NT2/D1 (cell line): ENCODE results near the gene TRIM40.

Experiments
- DNase-seq: peaks from one replicate; pipeline ENCODE4 v3.0.0-alpha.2; 2011; ENCODE audit warnings: low read depth, low spot score
- H3K27me3 ChIP-seq: 2 replicates; pipeline ENCODE4 v1.6.0; 2011; ENCODE audit warnings: mild to moderate bottlenecking; ENCODE audit not compliant: insufficient read length, insufficient read depth
- H3K36me3 ChIP-seq: 2 replicates; pipeline ENCODE4 v1.6.1; 2011; ENCODE audit warnings: mild to moderate bottlenecking, low read length, mixed read lengths; ENCODE audit not compliant: insufficient read depth, insufficient read length
- H3K4me1 ChIP-seq: 2 replicates; pipeline ENCODE4 v1.5.1; 2011; ENCODE audit not compliant: insufficient read depth, insufficient read length
- H3K4me3 ChIP-seq: 2 replicates; pipeline ENCODE4 v1.5.1; 2011; ENCODE audit warnings: low read depth; ENCODE audit not compliant: insufficient read length
- H3K9ac ChIP-seq: 2 replicates; pipeline ENCODE4 v1.6.0; 2011; ENCODE audit warnings: low read depth; ENCODE audit not compliant: insufficient read length
- H3K9me3 ChIP-seq: 2 replicates; pipeline ENCODE4 v1.5.1; 2011; ENCODE audit warnings: mild to moderate bottlenecking, low read length; ENCODE audit not compliant: insufficient read depth
- SUZ12 ChIP-seq: IDR thresholded peaks from 2 replicates; pipeline ENCODE4 v1.6.1; 2011; ENCODE audit not compliant: insufficient read length, insufficient read depth; ENCODE audit errors: extremely low read depth
- YY1 ChIP-seq: IDR thresholded peaks from 2 replicates; pipeline ENCODE4 v1.6.1; 2011; ENCODE audit not compliant: insufficient read length, insufficient read depth
- ZNF274 ChIP-seq: IDR thresholded peaks from 2 replicates; pipeline ENCODE4 v1.6.1; 2011; ENCODE audit warnings: mild to moderate bottlenecking, low read depth, low read length

Gene TRIM40

GRCh38 chr6:30192076-30192475, 56.1 kb downstream of the TRIM40 start:
- H3K36me3 ChIP-seq, result peaks cover 54% of the 10 kb centered on the region
- H3K9me3 ChIP-seq, result no peaks in the 10 kb centered on the region
- TF ChIP-seq SUZ12, result no peak
- no peak for TF ChIP-seq ZNF274
- no peak for TF ChIP-seq YY1
- peaks cover 2% of the 10 kb centered on the region for H3K4me1 ChIP-seq
- H3K4me3 ChIP-seq, result no peak overlapping the region
- DNase-seq, result no peak
- H3K9ac ChIP-seq, result no peak overlapping the region
- H3K27me3 ChIP-seq, result no peaks in the 10 kb centered on the region

- Histone ChIP-seq H3K27me3 (no peaks in the 10 kb centered on the region), H3K4me1 (peaks cover 2% of the 10 kb centered on the region), H3K4me3 (no peak overlapping the region), H3K36me3 (peaks cover 57% of the 10 kb centered on the region), H3K9me3 (no peaks in the 10 kb centered on the region), H3K9ac (no peak overlapping the region)
- TF ChIP-seq YY1, result no peak
- TF ChIP-seq ZNF274, result no peak
- TF ChIP-seq SUZ12, result no peak
- no peak for DNase-seq
Measured at GRCh38 chr6:30194797-30195690, 59.1 kb downstream of the TRIM40 start.

- TF ChIP-seq YY1 (no peak), SUZ12 (no peak), ZNF274 (no peak)
- DNase-seq, result no peak
- H3K4me3 ChIP-seq, result no peak overlapping the region
- H3K27me3 ChIP-seq, result no peaks in the 10 kb centered on the region
- H3K9ac ChIP-seq, result no peak overlapping the region
- no peaks in the 10 kb centered on the region for H3K9me3 ChIP-seq
- H3K36me3 ChIP-seq, result peaks cover 59% of the 10 kb centered on the region
- H3K4me1 ChIP-seq, result peaks cover 2% of the 10 kb centered on the region
Measured at GRCh38 chr6:30195951-30196350, 60.0 kb downstream of the TRIM40 start.

- Histone ChIP-seq H3K36me3 (peaks cover 61% of the 10 kb centered on the region), H3K9ac (no peak overlapping the region), H3K9me3 (no peaks in the 10 kb centered on the region), H3K4me3 (no peak overlapping the region), H3K27me3 (no peaks in the 10 kb centered on the region), H3K4me1 (peaks cover 2% of the 10 kb centered on the region)
- no peak for DNase-seq
- TF ChIP-seq ZNF274, result no peak
Measured at GRCh38 chr6:30196376-30196775, 60.4 kb downstream of the TRIM40 start.
